ENCODE data around the gene C4BPB. TPM values are rescaled to one million over a fixed set of nuclear protein-coding genes. Genes with fewer than 3 reads are reported as not detected.

C4BPB gene
- total and polyA plus RNA-seq, 2 of the 13 experiments (the other 11 are each of a cell fraction or from before 2014, with no cell fraction given): 155 to 266 TPM

- TF ChIP-seq KDM3A (CRISPR knock-in tag; IDR thresholded peaks at IDR 0.05; ENCODE audit: low read depth) (0 out of 2 replicates have a peak, but pooled peaks have one; percentile 41), MTF1 (CRISPR knock-in tag; IDR thresholded peaks at IDR 0.05) (no peak), ZNF550 (CRISPR knock-in tag; IDR thresholded peaks at IDR 0.05; ENCODE audit: borderline replicate concordance) (no peak), HIC2 (CRISPR knock-in tag; IDR thresholded peaks at IDR 0.05; ENCODE audit: low read depth) (no peak), RXRB (CRISPR knock-in tag; IDR thresholded peaks at IDR 0.05; ENCODE audit: borderline replicate concordance) (peak; percentile 42; the same call in 1 of the 2 replicates), ZNF281 (CRISPR knock-in tag; IDR thresholded peaks at IDR 0.05; ENCODE audit: borderline replicate concordance) (no peak), PHF21A (CRISPR knock-in tag; IDR thresholded peaks at IDR 0.05) (no peak), TEAD3 (CRISPR knock-in tag; optimal IDR thresholded peaks at IDR 0.05; ENCODE audit: borderline replicate concordance) (peak; percentile 10), ELF4 (CRISPR knock-in tag; IDR thresholded peaks at IDR 0.05; ENCODE audit: borderline replicate concordance) (no peak), ZBTB8A (CRISPR knock-in tag; IDR thresholded peaks at IDR 0.05; ENCODE audit: borderline replicate concordance, low read depth) (no peak), ZNF101 (CRISPR knock-in tag; IDR thresholded peaks at IDR 0.05; ENCODE audit: borderline replicate concordance, low read depth) (no peak), ZNF646 (CRISPR knock-in tag; IDR thresholded peaks at IDR 0.05) (no peak), CREM (IDR thresholded peaks at IDR 0.05) (no peak), CREM (CRISPR knock-in tag; IDR thresholded peaks at IDR 0.05) (no peak)
- TF ChIP-seq, protein P1, sequence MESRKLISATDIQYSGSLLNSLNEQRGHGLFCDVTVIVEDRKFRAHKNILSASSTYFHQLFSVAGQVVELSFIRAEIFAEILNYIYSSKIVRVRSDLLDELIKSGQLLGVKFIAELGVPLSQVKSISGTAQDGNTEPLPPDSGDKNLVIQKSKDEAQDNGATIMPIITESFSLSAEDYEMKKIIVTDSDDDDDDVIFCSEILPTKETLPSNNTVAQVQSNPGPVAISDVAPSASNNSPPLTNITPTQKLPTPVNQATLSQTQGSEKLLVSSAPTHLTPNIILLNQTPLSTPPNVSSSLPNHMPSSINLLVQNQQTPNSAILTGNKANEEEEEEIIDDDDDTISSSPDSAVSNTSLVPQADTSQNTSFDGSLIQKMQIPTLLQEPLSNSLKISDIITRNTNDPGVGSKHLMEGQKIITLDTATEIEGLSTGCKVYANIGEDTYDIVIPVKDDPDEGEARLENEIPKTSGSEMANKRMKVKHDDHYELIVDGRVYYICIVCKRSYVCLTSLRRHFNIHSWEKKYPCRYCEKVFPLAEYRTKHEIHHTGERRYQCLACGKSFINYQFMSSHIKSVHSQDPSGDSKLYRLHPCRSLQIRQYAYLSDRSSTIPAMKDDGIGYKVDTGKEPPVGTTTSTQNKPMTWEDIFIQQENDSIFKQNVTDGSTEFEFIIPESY (CRISPR knock-in tag; IDR thresholded peaks at IDR 0.05): no peak
These were observed 10.9 kb upstream of the C4BPB start (continued) for GRCh38 chr1:207077470-207078377.
